Measurements from ENCODE around the gene PTGS1.

DNA sequence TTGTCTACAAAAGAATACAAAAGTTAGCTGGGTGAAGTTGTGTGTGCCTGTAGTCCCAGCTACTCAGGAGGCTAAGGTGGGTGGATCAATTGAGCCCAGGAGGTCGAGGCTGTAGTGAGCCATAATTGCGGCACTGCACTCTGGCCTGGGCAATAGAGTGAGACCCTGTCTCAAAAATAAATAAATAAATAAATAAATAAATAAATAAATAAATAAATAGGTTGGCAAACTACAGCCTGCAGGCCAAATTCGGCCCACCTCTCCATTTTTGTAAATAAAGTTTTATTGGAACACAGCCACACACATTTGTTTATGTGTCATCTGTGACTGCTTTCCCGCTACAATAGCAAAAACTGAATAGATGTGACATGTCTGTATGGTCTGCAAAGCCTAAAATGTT lies 9.5 kb downstream of the PTGS1 start:
- TF ChIP-seq SIN3A (IDR thresholded peaks at IDR 0.05; ENCODE audit: borderline replicate concordance in 2 of 2, control insufficient read depth in 1 of 2, low read depth in 2 of 2, low read length in 2 of 2) = no peak
- TF ChIP-seq ARNT (IDR thresholded peaks at IDR 0.05) = no peak
- no peak for TF ChIP-seq POLR2AphosphoS2 (IDR thresholded peaks at IDR 0.05; ENCODE audit: low read length)
- no peak for TF ChIP-seq ZBTB26 (CRISPR knock-in tag; IDR thresholded peaks at IDR 0.05)
- no peak for TF ChIP-seq HCFC1 (IDR thresholded peaks at IDR 0.05; ENCODE audit: low read depth, low read length)
- no peak for TF ChIP-seq ZNF274 (IDR thresholded peaks at IDR 0.05; ENCODE audit: borderline replicate concordance, low read depth, low read length)
- no peak for TF ChIP-seq SMAD1 (IDR thresholded peaks at IDR 0.05; ENCODE audit: low read depth, low read length, partially characterized antibody)
- no peak for TF ChIP-seq FOXA3 (CRISPR knock-in tag; conservative IDR thresholded peaks at IDR 0.05 in 1 of 2, IDR thresholded peaks at IDR 0.05 in 1 of 2)
- TF ChIP-seq LEF1 (IDR thresholded peaks at IDR 0.05) = no peak
- no peak for TF ChIP-seq NFXL1 (CRISPR knock-in tag; IDR thresholded peaks at IDR 0.05)
- no peak for TF ChIP-seq GTF2F1 (IDR thresholded peaks at IDR 0.05; ENCODE audit: low read depth, low read length)
- TF ChIP-seq ZNF12 (CRISPR knock-in tag; IDR thresholded peaks at IDR 0.05) = no peak
